ENCODE measurements around the gene DNAJC22. TPM values are rescaled to one million over a fixed set of nuclear protein-coding genes. Genes with fewer than 3 reads are reported as not detected.

Gene DNAJC22
- total and polyA plus RNA-seq, 9 of the 15 experiments (the other 6 are each of a cell fraction or from before 2014, with no cell fraction given) = 0.10 to 1.2 (median 0.47) TPM

DNA sequence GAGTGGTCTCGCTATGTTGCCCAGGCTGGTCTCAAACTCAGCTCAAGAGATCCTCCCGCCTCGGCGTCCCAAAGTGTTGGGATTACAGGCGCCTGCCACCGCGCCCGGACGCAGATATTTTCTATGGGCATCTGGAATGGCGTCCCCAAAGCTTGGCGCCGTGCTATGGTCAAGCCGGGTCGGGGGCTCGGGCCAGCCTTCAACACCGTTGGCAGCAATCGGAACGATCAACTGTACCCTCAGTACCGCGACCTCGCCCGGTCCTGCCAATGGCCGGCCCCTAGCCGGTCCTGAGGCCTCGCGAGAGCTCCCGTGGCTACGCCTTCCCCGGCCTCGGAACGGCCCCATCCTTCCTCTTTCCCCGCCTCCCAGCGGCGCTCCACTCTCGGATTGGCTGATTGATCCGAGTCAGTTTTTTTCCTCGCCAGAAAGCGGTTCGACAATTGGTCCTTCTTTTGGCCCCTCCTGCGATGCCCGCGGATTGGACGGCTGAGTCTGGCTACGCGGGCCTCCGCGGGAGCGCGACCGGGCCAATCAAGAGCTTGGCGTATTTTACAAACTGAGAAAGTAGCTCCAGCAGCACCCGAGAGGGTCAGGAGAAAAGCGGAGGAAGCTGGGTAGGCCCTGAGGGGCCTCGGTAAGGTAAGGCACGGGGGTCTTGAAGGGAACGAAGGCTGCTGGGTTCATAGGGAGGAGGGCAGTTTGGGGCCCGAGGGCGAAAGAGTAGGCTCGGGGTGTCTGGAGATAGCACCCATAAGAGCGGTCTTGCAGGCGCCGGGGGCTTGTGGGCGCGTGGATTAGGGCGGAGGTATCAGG lies 23.8 kb upstream of the DNAJC22 start, which contains the start of gene TROAP (continued):
- TF ChIP-seq HSF4 (CRISPR knock-in tag; IDR thresholded peaks at IDR 0.05; ENCODE audit: borderline replicate concordance) (no peak), GTF2F1 (IDR thresholded peaks at IDR 0.05; ENCODE audit: low read depth, low read length) (no peak; the same call in 1 of the 2 replicates), ZNF507 (tag; conservative IDR thresholded peaks at IDR 0.05) (no peak), DDX20 (tag; IDR thresholded peaks at IDR 0.05; ENCODE audit: low read depth) (no peak), POLR2B (IDR thresholded peaks at IDR 0.05; ENCODE audit: low read depth, partially characterized antibody) (peak; percentile 89), NR2F6 (CRISPR knock-in tag; IDR thresholded peaks at IDR 0.05) (no peak), SAFB2 (IDR thresholded peaks at IDR 0.05; ENCODE audit: borderline replicate concordance, low read depth, low read length, severe bottlenecking) (no peak), SMAD3 (CRISPR knock-in tag; conservative IDR thresholded peaks at IDR 0.05) (no peak), RBBP5 (IDR thresholded peaks at IDR 0.05; ENCODE audit: borderline replicate concordance, insufficient read depth, low read length, poor library complexity, severe bottlenecking) (peak; percentile 51), ZNF121 (CRISPR knock-in tag; conservative IDR thresholded peaks at IDR 0.05) (no peak), CREM (IDR thresholded peaks at IDR 0.05; ENCODE audit: low read depth) (peak; percentile 77), SETDB1 (IDR thresholded peaks at IDR 0.05; ENCODE audit: low read length) (no peak), GABPB1 (CRISPR knock-in tag; IDR thresholded peaks at IDR 0.05) (no peak), JUND (IDR thresholded peaks at IDR 0.05; ENCODE audit: borderline replicate concordance, low read depth, low read length) (no peak), JUND (tag; IDR thresholded peaks at IDR 0.05; ENCODE audit: borderline replicate concordance, low read depth, low read length) (no peak)
